IMR-90 (cell line): ENCODE data around the gene MRPL58. TPM values are rescaled to one million over a fixed set of nuclear protein-coding genes. Genes with fewer than 3 reads are reported as not detected.

Experiments used
- CHD1 ChIP-seq: IDR thresholded peaks from 2 replicates; pipeline ENCODE4 v1.6.1; 2012; ENCODE audit warnings: low read depth, low read length, improper control_type of control experiment
- ELK1 ChIP-seq: fragments of 150-350 bp; IDR thresholded peaks from 2 replicates; pipeline ENCODE4 v1.6.1; 2016; ENCODE audit warnings: low read depth, mild to moderate bottlenecking, low read length, moderate library complexity, borderline replicate concordance
- MAFK ChIP-seq: IDR thresholded peaks from 2 replicates; pipeline ENCODE4 v1.6.1; 2012; ENCODE audit warnings: low read depth, low read length, improper control_type of control experiment
- RAD21 ChIP-seq: IDR thresholded peaks from 2 replicates; pipeline ENCODE4 v1.6.1; 2012; ENCODE audit warnings: low read length, improper control_type of control experiment
- USF2 ChIP-seq: fragments of 150-350 bp; IDR thresholded peaks from 2 replicates; pipeline ENCODE4 v1.6.1; 2017; ENCODE audit warnings: mild to moderate bottlenecking, antibody characterized with exemption, low read length, low read depth
- polyA plus RNA-seq, 3 experiments: library from polyadenylated mRNA; depleted of rRNA; stranded (reverse); fragments of >200 nt; gene quantifications; 2 replicates each; pipeline ENCODE4 v1.2.3, GENCODE V29; 2012; ENCODE audit warnings: low replicate concordance in 1 of 3
- total RNA-seq: library from RNA; depleted of rRNA; stranded (reverse); fragments of >200 nt; gene quantifications from 2 replicates; pipeline ENCODE4 v1.2.3, GENCODE V29; 2012

MRPL58 gene
- total and polyA plus RNA-seq, 2 of the 4 experiments (the other 2 are of a cell fraction) = 42.5 to 53.0 TPM

DNA sequence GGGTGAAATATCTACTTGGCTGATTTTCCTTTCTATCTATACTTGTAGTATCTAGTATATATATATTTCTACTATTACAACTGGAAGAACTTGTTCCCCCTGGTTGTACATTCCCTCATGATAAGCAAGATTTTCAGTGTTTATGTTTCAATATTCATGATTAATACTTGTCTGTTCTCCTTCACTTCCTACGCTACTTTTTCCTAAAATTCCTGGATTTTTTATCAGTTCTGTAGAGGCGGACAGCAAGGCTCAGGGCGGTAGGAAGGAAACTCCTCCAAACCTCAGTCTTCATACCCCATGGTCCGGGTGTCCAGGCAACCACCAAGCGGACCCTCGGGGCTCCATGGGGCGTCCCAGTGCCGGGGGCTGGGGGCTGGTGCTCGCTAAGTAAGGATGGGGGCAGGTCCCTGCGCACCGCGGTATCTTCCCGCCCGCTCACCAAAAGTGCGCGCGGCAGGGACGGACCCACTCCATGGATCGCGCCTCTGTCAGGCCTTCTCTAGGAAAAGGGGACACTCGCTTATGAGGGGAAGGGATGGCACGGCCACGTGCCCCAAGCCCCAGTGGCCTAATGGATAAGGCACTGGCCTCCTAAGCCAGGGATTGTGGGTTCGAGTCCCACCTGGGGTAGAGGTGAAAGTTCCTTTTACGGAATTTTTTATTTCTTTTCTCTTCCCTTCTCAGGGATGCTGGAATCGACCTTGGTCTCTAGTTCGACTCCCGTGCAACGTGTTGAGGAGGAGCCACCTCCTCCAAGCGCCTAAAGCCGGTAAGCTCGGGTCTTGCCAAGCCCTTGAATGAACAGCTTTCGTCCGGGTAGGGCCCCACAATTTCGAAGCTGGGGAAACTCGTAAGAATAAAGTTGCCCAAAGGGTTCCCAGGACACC is 21.1 kb downstream of the MRPL58 start (continued):
- TF ChIP-seq CHD1 (no peak), ELK1 (no peak), RAD21 (no peak), MAFK (no peak), USF2 (peak; percentile 91)
